Thyroid gland (tissue), 4 donors: Measurements from ENCODE around the gene MICAL3. TPM values are rescaled to one million over a fixed set of nuclear protein-coding genes. Genes with fewer than 3 reads are reported as not detected.

Experiments used
- DNase-seq, 2 donors: peaks; one replicate each; pipeline ENCODE4 v3.0.0-alpha.2; 2019
- H3K27ac ChIP-seq, 3 donors: fragments of 200-600 bp; sonication (generic); 1 replicate in 2 of 3; 2 replicates in 1 of 3; pipeline ENCODE4 v1.5.1; 2016 to 2019; ENCODE audit warnings: mild to moderate bottlenecking in 1 of 3, moderate library complexity in 1 of 3
- H3K27me3 ChIP-seq: fragments of 200-600 bp; sonication (generic); one replicate; pipeline ENCODE4 v1.5.1; 2019
- H3K36me3 ChIP-seq, 2 donors: fragments of 200-600 bp; sonication (generic); one replicate each; pipeline ENCODE4 v1.5.1; 2016 to 2019
- H3K4me1 ChIP-seq, 2 donors: fragments of 200-600 bp; sonication (generic); one replicate each; pipeline ENCODE4 v1.5.1; 2017 to 2019
- H3K4me3 ChIP-seq, 3 donors: fragments of 200-600 bp; sonication (generic); replicated peaks in 1 of 3; 1 replicate in 2 of 3; 2 replicates in 1 of 3; pipeline ENCODE4 v1.5.1; 2016; ENCODE audit warnings: mild to moderate bottlenecking in 1 of 3
- H3K9me3 ChIP-seq: fragments of 200-600 bp; sonication (generic); one replicate; pipeline ENCODE4 v1.5.1; 2017
- CTCF ChIP-seq, 6 experiments: fragments of 200-600 bp in 3 of 6; fragments of 450-650 bp in 3 of 6; sonication (generic) in 3 of 6; IDR thresholded peaks; one replicate each; pipeline ENCODE4 v1.5.1; 2016 to 2019; ENCODE audit warnings: antibody characterized with exemption in 6 of 6, mild to moderate bottlenecking in 2 of 6, inconsistent platforms in 1 of 6, moderate library complexity in 1 of 6
- POLR2A ChIP-seq, 2 donors: fragments of 450-650 bp; IDR thresholded peaks; one replicate each; pipeline ENCODE4 v1.6.1; 2017; ENCODE audit warnings: antibody characterized with exemption in 2 of 2, mild to moderate bottlenecking in 2 of 2, moderate library complexity in 1 of 2
- WGBS, 2 donors: methylation state at CpG; one replicate each; pipeline ENCODE4 v1.1.5; 2017; 5-methylcytosine and 5-hydroxymethylcytosine counted together
- intact Hi-C: fragments of 100-400 bp; cut with DNase I; formaldehyde crosslinking; loops from one replicate; pipeline ENCODE4 v1.15.1; 2023
- total RNA-seq, 4 donors: library from RNA; depleted of rRNA; stranded (reverse); fragments of >200 nt; gene quantifications; one replicate each; pipeline ENCODE4 v1.2.3, GENCODE V29; 2016

Gene MICAL3
- total RNA-seq, 4 donors from 2014 or later: 31.8 to 53.8 (median 43.6) TPM

GRCh38 chr22:17977371-17977770, 47.0 kb downstream of the MICAL3 start:
- no peak for TF ChIP-seq CTCF (IDR thresholded peaks at IDR 0.05)
- TF ChIP-seq POLR2A (IDR thresholded peaks at IDR 0.05): no peak
- intact Hi-C loops: no loop called here
- Histone ChIP-seq H3K36me3 (no peaks in the 10 kb centered on the region), H3K9me3 (no peaks in the 10 kb centered on the region), H3K4me3 (no peak overlapping the region), H3K4me1 (peaks cover 27 to 32% of the 10 kb centered on the region in 2 donors), H3K27me3 (no peaks in the 10 kb centered on the region), H3K27ac (no peak overlapping the region)
- 92 to 95% methylated on average over 2 of the region's 2 CpGs for WGBS, 2 donors
- no peak for DNase-seq

DNA sequence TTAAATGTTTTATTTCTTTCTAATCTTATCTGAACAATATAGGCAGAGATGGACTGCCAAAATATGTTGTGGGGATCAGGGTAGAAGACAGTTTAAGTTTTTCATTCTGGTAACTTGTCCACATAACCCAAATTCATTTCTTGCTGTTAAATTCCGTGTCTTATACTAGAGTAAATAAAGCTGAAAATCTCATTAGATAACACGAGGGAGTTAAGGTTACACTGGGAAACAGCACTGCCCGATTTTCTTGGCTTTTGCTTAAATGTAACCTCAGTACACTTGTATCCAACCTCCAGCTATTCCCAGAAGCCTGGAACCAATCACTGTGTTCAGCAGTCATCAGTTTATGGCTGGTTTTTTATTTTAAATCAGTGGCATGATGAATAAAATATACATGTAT, 48.2 kb downstream of the MICAL3 start:
- no peak overlapping the region for H3K27ac ChIP-seq
- WGBS, 2 donors: 38 to 48% methylated on average over 3 of the region's 3 CpGs
- intact Hi-C loops: no loop called here
- H3K27me3 ChIP-seq: no peaks in the 10 kb centered on the region
- H3K36me3 ChIP-seq: no peaks in the 10 kb centered on the region
- no peak overlapping the region for H3K4me3 ChIP-seq
- TF ChIP-seq CTCF (IDR thresholded peaks at IDR 0.05) (no peak), POLR2A (IDR thresholded peaks at IDR 0.05) (no peak)
- DNase-seq: no peak
- no peaks in the 10 kb centered on the region for H3K9me3 ChIP-seq
- H3K4me1 ChIP-seq: peaks cover 39 to 44% of the 10 kb centered on the region in 2 donors

DNA sequence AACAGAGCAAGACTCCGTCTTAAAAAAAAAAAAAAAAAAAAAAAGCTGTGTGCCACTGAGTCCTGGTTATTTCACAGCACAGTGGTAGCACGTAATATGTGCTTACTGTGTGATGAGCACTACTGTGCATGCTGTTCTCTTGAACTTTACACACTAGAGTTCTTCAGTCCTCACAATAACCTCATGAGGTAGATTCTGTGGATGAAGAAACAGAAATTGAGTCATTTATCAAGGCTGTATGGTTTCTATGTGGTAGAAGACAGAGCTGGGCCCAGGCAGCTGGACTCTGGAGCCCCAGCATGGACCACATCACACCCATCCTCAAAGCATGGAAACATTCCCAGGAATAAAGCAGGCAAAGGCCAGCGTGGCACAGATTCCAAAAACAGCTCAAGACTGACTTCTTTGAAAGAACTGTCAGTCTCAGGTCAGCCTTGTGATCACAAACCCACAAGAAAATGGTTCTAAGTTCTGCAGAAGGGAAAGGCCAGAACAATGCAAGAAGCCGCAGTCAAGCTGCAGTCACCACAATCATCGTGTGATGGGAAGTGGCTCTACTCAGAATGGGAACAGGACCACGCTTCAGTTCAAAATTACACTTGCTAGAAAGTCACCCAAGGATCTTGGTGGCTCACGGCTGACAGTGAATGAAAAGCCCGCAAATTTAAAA, 49.5 kb downstream of the MICAL3 start:
- H3K4me3 ChIP-seq: no peak overlapping the region
- no peak for TF ChIP-seq CTCF (IDR thresholded peaks at IDR 0.05)
- no peak for TF ChIP-seq POLR2A (IDR thresholded peaks at IDR 0.05)
- no peaks in the 10 kb centered on the region for H3K27me3 ChIP-seq
- peaks cover 33 to 42% of the 10 kb centered on the region in 2 donors for H3K4me1 ChIP-seq
- no peak for DNase-seq
- 90 to 93% methylated on average over 8 of the region's 8 CpGs for WGBS, 2 donors
- no peaks in the 10 kb centered on the region for H3K9me3 ChIP-seq
- no peak overlapping the region for H3K27ac ChIP-seq
- intact Hi-C loops: no loop called here
- H3K36me3 ChIP-seq: no peaks in the 10 kb centered on the region

DNA sequence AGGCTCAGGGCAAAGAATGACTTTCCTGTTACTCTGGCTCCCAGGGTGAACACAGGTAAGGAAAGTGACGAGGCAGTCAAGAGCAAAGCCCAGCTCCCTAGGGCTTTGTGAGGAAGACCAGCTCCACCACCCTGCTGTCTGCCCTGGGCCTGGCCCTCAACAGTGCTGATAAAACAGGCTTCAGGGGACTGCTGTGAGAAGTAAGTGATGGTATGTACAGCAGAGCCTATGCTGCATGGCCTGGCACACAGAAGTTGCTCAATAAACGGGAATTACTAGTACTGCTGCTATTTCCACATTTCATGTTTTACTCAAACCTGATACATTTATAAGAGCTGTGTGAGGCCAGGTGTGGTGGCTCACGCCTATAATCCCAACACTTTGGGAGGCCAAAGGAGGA, 50.3 kb downstream of the MICAL3 start:
- DNase-seq: no peak
- intact Hi-C loops: no loop called here
- WGBS, 2 donors: 77 to 96% methylated on average over 3 of the region's 3 CpGs
- no peak overlapping the region for H3K4me3 ChIP-seq
- H3K4me1 ChIP-seq: peaks cover 33 to 34% of the 10 kb centered on the region in 2 donors
- H3K9me3 ChIP-seq: no peaks in the 10 kb centered on the region
- H3K27me3 ChIP-seq: no peaks in the 10 kb centered on the region
- peak overlapping the region in 1 of 3 donors; percentile 83 for H3K27ac ChIP-seq
- no peaks in the 10 kb centered on the region for H3K36me3 ChIP-seq
- no peak for TF ChIP-seq CTCF (IDR thresholded peaks at IDR 0.05)
- no peak for TF ChIP-seq POLR2A (IDR thresholded peaks at IDR 0.05)

- Histone ChIP-seq H3K4me3 (no peak overlapping the region), H3K27me3 (no peaks in the 10 kb centered on the region), H3K27ac (peak overlapping the region; percentile 70 to 83 (median 70)), H3K4me1 (peaks cover 38% of the 10 kb centered on the region in 2 donors), H3K36me3 (no peaks in the 10 kb centered on the region), H3K9me3 (no peaks in the 10 kb centered on the region)
- TF ChIP-seq CTCF (IDR thresholded peaks at IDR 0.05): no peak
- DNase-seq: no peak
- WGBS, 2 donors: 94 to 99% methylated on average over 6 of the region's 6 CpGs
- intact Hi-C loops: no loop called here
Measured at GRCh38 chr22:17973217-17973616, 51.1 kb downstream of the MICAL3 start.
